Mesenchymal stem cell (in vitro differentiated cells and primary cell): ENCODE data around the gene CCR7.
A peak's percentile ranks its signal among the peaks of the same experiment; 100 is the strongest.

Experiments
- DNase-seq: peaks from one replicate; pipeline ENCODE4 v3.0.0-alpha.2; 2013
- H2AFZ ChIP-seq: one replicate; pipeline ENCODE4 v1.6.1; 2013; ENCODE audit warnings: low read depth, mild to moderate bottlenecking, control low read depth, inconsistent platforms, low read length, moderate library complexity
- H2AK5ac ChIP-seq: 2 replicates; pipeline ENCODE4 v1.6.1; 2013; ENCODE audit warnings: low read length, moderate library complexity, mild to moderate bottlenecking, inconsistent platforms; ENCODE audit not compliant: severe bottlenecking
- H2BK120ac ChIP-seq: one replicate; pipeline ENCODE4 v1.6.1; 2013; ENCODE audit warnings: low read depth, mild to moderate bottlenecking, inconsistent platforms, low read length, moderate library complexity
- H2BK12ac ChIP-seq, 2 experiments: one replicate each; pipeline ENCODE4 v1.6.1; 2013; ENCODE audit warnings: inconsistent platforms in 2 of 2, low read length in 2 of 2, mild to moderate bottlenecking in 2 of 2, moderate library complexity in 2 of 2, control low read depth in 1 of 2
- H2BK15ac ChIP-seq: one replicate; pipeline ENCODE4 v1.6.1; 2013; ENCODE audit warnings: mild to moderate bottlenecking, low read depth, inconsistent platforms; ENCODE audit not compliant: poor library complexity, severe bottlenecking
- H2BK5ac ChIP-seq: 2 replicates; pipeline ENCODE4 v1.6.1; 2013; ENCODE audit warnings: low read depth, mild to moderate bottlenecking, low read length, control low read depth, inconsistent platforms; ENCODE audit not compliant: poor library complexity, severe bottlenecking
- H3K14ac ChIP-seq, 2 experiments: one replicate each; pipeline ENCODE4 v1.6.1; 2013; ENCODE audit warnings: inconsistent platforms in 2 of 2, low read length in 2 of 2, control low read depth in 1 of 2, mild to moderate bottlenecking in 1 of 2, moderate library complexity in 1 of 2
- H3K18ac ChIP-seq, 2 experiments: one replicate each; pipeline ENCODE4 v1.6.1; 2013; ENCODE audit warnings: inconsistent platforms in 2 of 2, low read length in 2 of 2, control low read depth in 1 of 2, low read depth in 1 of 2, mild to moderate bottlenecking in 1 of 2
- H3K23ac ChIP-seq, 2 experiments: one replicate each; pipeline ENCODE4 v1.6.1; 2013; ENCODE audit warnings: inconsistent platforms in 2 of 2, low read length in 2 of 2, mild to moderate bottlenecking in 2 of 2, moderate library complexity in 2 of 2, control low read depth in 1 of 2
- H3K27ac ChIP-seq: 2 replicates; pipeline ENCODE4 v1.5.1; 2013; ENCODE audit warnings: mild to moderate bottlenecking, moderate library complexity, low read length, control low read depth, inconsistent platforms; ENCODE audit not compliant: poor library complexity, severe bottlenecking
- H3K27me3 ChIP-seq, 2 experiments: 2 replicates each; pipeline versions ENCODE4 v1.6.1 to v1.7.0; 2013; ENCODE audit warnings: low read length in 2 of 2, mild to moderate bottlenecking in 2 of 2, moderate library complexity in 2 of 2, control low read depth in 1 of 2, inconsistent platforms in 1 of 2; ENCODE audit not compliant: control insufficient read depth in 1 of 2, insufficient read depth in 1 of 2
- H3K36me3 ChIP-seq, 2 experiments: 2 replicates each; pipeline versions ENCODE4 v1.6.1 to v1.7.0; 2013; ENCODE audit warnings: low read length in 2 of 2, control low read depth in 1 of 2, inconsistent platforms in 1 of 2, low read depth in 1 of 2, mild to moderate bottlenecking in 1 of 2; ENCODE audit not compliant: insufficient read depth in 2 of 2, control insufficient read depth in 1 of 2
- H3K4ac ChIP-seq, 2 experiments: one replicate each; pipeline ENCODE4 v1.6.1; 2013; ENCODE audit warnings: inconsistent platforms in 2 of 2, low read length in 2 of 2, mild to moderate bottlenecking in 2 of 2, moderate library complexity in 2 of 2, control low read depth in 1 of 2, low read depth in 1 of 2
- H3K4me1 ChIP-seq: 2 replicates; pipeline ENCODE4 v1.6.1; 2013; ENCODE audit warnings: low read depth, low read length, control low read depth; ENCODE audit not compliant: control insufficient read depth, insufficient read depth
- H3K4me2 ChIP-seq: 2 replicates; pipeline ENCODE4 v1.6.1; 2013; ENCODE audit warnings: low read length, mild to moderate bottlenecking, inconsistent platforms; ENCODE audit not compliant: poor library complexity, severe bottlenecking
- H3K4me3 ChIP-seq, 2 experiments: 2 replicates each; pipeline versions ENCODE4 v1.5.1 to v1.7.0; 2013; ENCODE audit warnings: low read length in 2 of 2, mild to moderate bottlenecking in 2 of 2, control low read depth in 1 of 2, low read depth in 1 of 2; ENCODE audit not compliant: insufficient read depth in 1 of 2
- H3K79me1 ChIP-seq: replicated peaks from 2 replicates; pipeline ENCODE4 v1.6.1; 2013; ENCODE audit warnings: mild to moderate bottlenecking, control low read depth, low read length, inconsistent platforms; ENCODE audit not compliant: poor library complexity, severe bottlenecking
- H3K9ac ChIP-seq: 2 replicates; pipeline ENCODE4 v1.7.0; 2013; ENCODE audit warnings: mild to moderate bottlenecking, low read length, moderate library complexity
- H3K9me3 ChIP-seq: 2 replicates; pipeline ENCODE4 v1.7.0; 2013; ENCODE audit warnings: mild to moderate bottlenecking, low read length; ENCODE audit not compliant: control insufficient read depth
- H4K8ac ChIP-seq: one replicate; pipeline ENCODE4 v1.6.1; 2013; ENCODE audit warnings: inconsistent platforms, mild to moderate bottlenecking, low read length, moderate library complexity
- H4K91ac ChIP-seq: one replicate; pipeline ENCODE4 v1.6.1; 2013; ENCODE audit warnings: mild to moderate bottlenecking, low read length, inconsistent platforms
- WGBS: methylation state at CpG from one replicate; pipeline ENCODE4 v1.1.7; 2013; ENCODE audit warnings: mixed read lengths; 5-methylcytosine and 5-hydroxymethylcytosine counted together

The CCR7 gene

DNA sequence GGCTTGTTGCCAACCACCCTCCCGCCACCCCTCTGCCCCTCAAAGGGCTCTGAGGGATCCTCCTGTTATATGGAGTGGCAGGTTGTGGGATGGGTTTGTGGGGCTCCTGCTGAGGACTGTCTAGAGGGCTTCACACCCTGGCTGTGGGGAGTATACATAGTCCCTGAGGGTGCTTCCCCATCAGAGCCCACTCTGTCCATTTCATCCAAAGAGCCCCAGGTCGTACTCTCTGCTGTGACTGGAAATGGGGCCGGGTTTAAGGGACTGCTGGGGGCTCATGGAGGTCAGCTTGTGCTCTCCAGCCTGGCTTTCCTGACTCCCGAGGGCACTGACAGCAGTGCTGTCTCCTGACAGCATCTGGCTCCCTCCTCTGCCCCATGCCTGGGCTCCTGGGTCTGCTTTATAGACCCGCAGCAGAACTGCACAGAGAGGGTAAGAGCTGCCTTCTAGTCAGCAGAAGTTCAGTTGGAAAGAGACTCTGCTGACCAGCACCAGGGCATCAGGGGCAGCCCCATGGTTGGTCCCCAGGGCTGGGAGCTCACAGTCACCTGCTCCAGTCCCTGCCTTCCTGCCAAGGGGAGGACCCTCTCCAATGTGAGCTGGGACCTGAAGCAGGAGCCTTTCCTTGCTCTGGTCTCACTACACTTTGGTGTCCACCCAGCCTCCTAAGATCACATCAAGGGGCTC, 46.0 kb downstream of the CCR7 start:
- H3K4me3 ChIP-seq, result no peak overlapping the region
- WGBS, result 90% methylated on average over 4 of the region's 5 CpGs
- H3K23ac ChIP-seq, result no peak overlapping the region
- peak overlapping the region; percentile 61 for H2AK5ac ChIP-seq
- H3K9ac ChIP-seq, result no peak overlapping the region
- H3K79me1 ChIP-seq, result no peaks in the 10 kb centered on the region
- no peak overlapping the region for H3K18ac ChIP-seq
- H2BK12ac ChIP-seq, result peak overlapping the region in 1 of 2 experiments; percentile 21
- H3K4me2 ChIP-seq, result no peak overlapping the region
- H3K9me3 ChIP-seq, result no peaks in the 10 kb centered on the region
- no peaks in the 10 kb centered on the region for H3K36me3 ChIP-seq
- peaks cover 0 to 4% of the 10 kb centered on the region in 2 experiments for H3K27me3 ChIP-seq
- no peak overlapping the region for H3K14ac ChIP-seq
- no peak overlapping the region for H2BK15ac ChIP-seq
- H3K27ac ChIP-seq, result no peak overlapping the region
- no peak overlapping the region for H2AFZ ChIP-seq
- H2BK5ac ChIP-seq, result no peak overlapping the region
- no peak for DNase-seq
- H4K8ac ChIP-seq, result no peak overlapping the region
- no peak overlapping the region for H2BK120ac ChIP-seq
- no peak overlapping the region for H3K4ac ChIP-seq
- peak overlapping the region; percentile 21 for H4K91ac ChIP-seq
- peaks cover 28% of the 10 kb centered on the region for H3K4me1 ChIP-seq

DNA sequence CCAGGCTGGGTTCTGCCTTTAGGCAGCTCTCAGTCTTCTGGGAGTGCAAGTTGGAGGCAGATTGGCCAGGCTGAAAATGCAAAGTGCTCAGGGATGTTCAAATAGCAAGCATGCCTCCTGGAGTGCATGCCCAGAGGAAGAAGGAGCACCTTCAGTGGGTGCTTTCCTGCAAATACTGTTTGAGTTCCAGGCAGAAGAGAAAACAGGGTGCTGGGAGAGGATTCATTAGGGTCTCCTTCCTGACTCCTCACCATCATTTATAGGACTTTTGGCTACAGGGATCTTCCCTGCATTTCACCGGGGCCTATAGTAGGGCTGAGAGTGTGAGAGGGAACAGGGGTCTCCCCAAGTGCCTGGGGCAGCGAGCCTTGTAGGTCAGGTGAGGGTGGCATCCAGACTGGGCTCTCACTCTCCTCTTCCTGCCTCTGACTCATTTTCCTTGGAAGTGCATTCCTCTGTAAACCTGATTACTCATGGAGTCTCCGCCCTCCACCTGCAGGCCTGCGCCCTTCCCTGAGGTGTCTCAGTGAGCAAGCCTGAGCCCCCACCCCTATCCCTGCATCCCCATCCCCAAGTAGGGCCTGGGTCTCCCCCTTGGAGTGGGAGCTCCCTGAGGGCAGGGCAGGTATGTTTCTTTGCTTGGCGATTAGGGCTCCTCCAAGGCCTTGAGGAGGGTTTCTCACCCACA, 46.7 kb downstream of the CCR7 start:
- no peaks in the 10 kb centered on the region for H3K79me1 ChIP-seq
- H4K91ac ChIP-seq, result peak overlapping the region; percentile 5
- H4K8ac ChIP-seq, result no peak overlapping the region
- H3K9me3 ChIP-seq, result no peaks in the 10 kb centered on the region
- peak overlapping the region in 1 of 2 experiments; percentile 2 for H2BK12ac ChIP-seq
- DNase-seq, result no peak
- no peak overlapping the region for H2AFZ ChIP-seq
- no peak overlapping the region for H3K9ac ChIP-seq
- no peak overlapping the region for H2AK5ac ChIP-seq
- H2BK15ac ChIP-seq, result peak overlapping the region; percentile 36
- H3K14ac ChIP-seq, result no peak overlapping the region
- H3K4me3 ChIP-seq, result no peak overlapping the region
- no peak overlapping the region for H3K27ac ChIP-seq
- H3K4me1 ChIP-seq, result peaks cover 29% of the 10 kb centered on the region
- H2BK120ac ChIP-seq, result no peak overlapping the region
- H3K18ac ChIP-seq, result no peak overlapping the region
- no peak overlapping the region for H3K4ac ChIP-seq
- peaks cover 0 to 4% of the 10 kb centered on the region in 2 experiments for H3K27me3 ChIP-seq
- no peak overlapping the region for H2BK5ac ChIP-seq
- H3K23ac ChIP-seq, result no peak overlapping the region
- no peaks in the 10 kb centered on the region for H3K36me3 ChIP-seq
- WGBS, result 57% methylated on average over 4 of the region's 5 CpGs
- no peak overlapping the region for H3K4me2 ChIP-seq

DNA sequence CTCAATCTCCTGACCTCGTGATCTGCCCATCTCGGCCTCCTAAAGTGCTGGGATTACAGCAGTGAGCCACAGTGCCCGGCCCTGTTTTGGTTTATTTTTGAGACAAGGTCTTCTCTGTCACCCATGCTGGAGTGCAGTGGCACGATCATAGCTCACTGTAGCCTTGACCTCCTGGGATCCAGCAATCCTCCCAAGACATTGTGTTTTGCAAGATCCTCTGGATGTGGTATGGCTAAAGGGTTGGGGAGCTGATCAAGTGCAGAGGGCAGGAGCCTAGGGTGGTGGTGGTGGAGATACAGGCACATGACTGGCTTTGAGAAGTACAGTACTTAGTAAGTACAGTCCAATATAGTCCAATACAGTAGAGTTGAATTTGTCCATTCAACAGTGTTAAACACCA, 47.3 kb downstream of the CCR7 start:
- Histone ChIP-seq H3K9me3 (no peaks in the 10 kb centered on the region), H3K4me1 (peaks cover 32% of the 10 kb centered on the region), H2BK5ac (no peak overlapping the region), H2BK15ac (peak overlapping the region; percentile 36), H3K4me2 (no peak overlapping the region), H3K18ac (no peak overlapping the region), H3K4ac (no peak overlapping the region), H3K79me1 (no peaks in the 10 kb centered on the region), H2AFZ (no peak overlapping the region), H4K91ac (no peak overlapping the region), H2BK120ac (no peak overlapping the region), H3K27ac (no peak overlapping the region), H2BK12ac (no peak overlapping the region), H3K14ac (no peak overlapping the region), H4K8ac (no peak overlapping the region), H2AK5ac (no peak overlapping the region), H3K36me3 (no peaks in the 10 kb centered on the region), H3K4me3 (no peak overlapping the region), H3K27me3 (peaks cover 0 to 4% of the 10 kb centered on the region in 2 experiments), H3K23ac (no peak overlapping the region), H3K9ac (no peak overlapping the region)
- WGBS, result 92% methylated on average over 4 of the region's 4 CpGs
- no peak for DNase-seq

DNA sequence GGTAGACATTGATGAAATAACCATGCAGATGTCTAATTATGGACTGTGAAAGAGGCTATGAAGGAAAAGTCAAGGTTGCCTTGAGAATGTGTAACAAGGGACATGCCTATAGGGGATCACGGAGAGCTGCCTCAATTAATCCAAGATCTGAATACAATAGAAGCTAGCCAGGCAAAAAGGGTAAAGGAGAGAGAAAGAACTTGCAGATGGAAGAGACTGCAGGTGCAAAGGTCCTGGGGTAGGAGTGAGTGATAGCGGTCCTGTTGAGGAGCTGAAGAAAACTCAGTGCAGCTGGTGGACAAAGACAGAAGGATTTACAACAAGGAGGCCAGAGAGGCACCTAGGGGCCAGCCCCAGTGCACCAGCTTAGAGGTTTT, 48.0 kb downstream of the CCR7 start:
- Histone ChIP-seq H3K36me3 (no peaks in the 10 kb centered on the region), H3K4me1 (peaks cover 36% of the 10 kb centered on the region), H4K8ac (peak overlapping the region; percentile 58), H3K23ac (no peak overlapping the region), H4K91ac (no peak overlapping the region), H2BK5ac (no peak overlapping the region), H2AK5ac (peak overlapping the region; percentile 24), H3K27me3 (peaks cover 0 to 4% of the 10 kb centered on the region in 2 experiments), H2BK15ac (no peak overlapping the region), H3K4ac (no peak overlapping the region), H2BK120ac (no peak overlapping the region), H3K4me3 (no peak overlapping the region), H3K18ac (no peak overlapping the region), H3K14ac (no peak overlapping the region), H3K4me2 (no peak overlapping the region), H3K27ac (no peak overlapping the region), H2BK12ac (no peak overlapping the region), H3K9ac (no peak overlapping the region), H2AFZ (no peak overlapping the region), H3K79me1 (no peaks in the 10 kb centered on the region), H3K9me3 (no peaks in the 10 kb centered on the region)
- 93% methylated on average over 2 of the region's 2 CpGs for WGBS
- DNase-seq, result no peak
